Neutrophil (primary cell): ENCODE data around the gene TCP10L.

Experiments
- H3K27ac ChIP-seq: fragments of 200-600 bp; sonication (generic); 2 replicates; pipeline ENCODE4 v1.5.1; 2016; ENCODE audit warnings: mild to moderate bottlenecking, moderate library complexity
- H3K27me3 ChIP-seq: fragments of 200-600 bp; sonication (generic); 2 replicates; pipeline ENCODE4 v1.6.0; 2016; ENCODE audit warnings: mild to moderate bottlenecking
- H3K36me3 ChIP-seq: fragments of 200-600 bp; sonication (generic); 2 replicates; pipeline ENCODE4 v1.5.1; 2017
- H3K4me1 ChIP-seq, 2 experiments: fragments of 200-600 bp in 1 of 2; sonication (generic) in 1 of 2; 1 replicate in 1 of 2; 2 replicates in 1 of 2; pipeline versions ENCODE4 v1.5.1 to v1.6.1; 2013 to 2016; ENCODE audit warnings: low read depth in 1 of 2, low read length in 1 of 2, mild to moderate bottlenecking in 1 of 2, moderate library complexity in 1 of 2; ENCODE audit not compliant: control insufficient read depth in 1 of 2, insufficient read depth in 1 of 2
- H3K4me3 ChIP-seq, 2 experiments: fragments of 200-600 bp in 1 of 2; sonication (generic) in 1 of 2; 1 replicate in 1 of 2; 2 replicates in 1 of 2; pipeline ENCODE4 v1.5.1; 2013 to 2016; ENCODE audit warnings: low read depth in 1 of 2, low read length in 1 of 2, mild to moderate bottlenecking in 1 of 2, moderate library complexity in 1 of 2
- H3K9me3 ChIP-seq: fragments of 200-600 bp; sonication (generic); 2 replicates; pipeline ENCODE4 v1.5.1; 2016
- CTCF ChIP-seq: fragments of 200-600 bp; sonication (generic); IDR thresholded peaks from 2 replicates; pipeline ENCODE4 v1.5.1; 2016; ENCODE audit warnings: antibody characterized with exemption

The TCP10L gene

GRCh38 chr21:32574946-32575925, 10.1 kb downstream of the TCP10L start:
- H3K27me3 ChIP-seq: no peaks in the 10 kb centered on the region
- H3K4me1 ChIP-seq: no peaks in the 10 kb centered on the region
- no peak overlapping the region for H3K27ac ChIP-seq
- TF ChIP-seq CTCF: no peak
- H3K36me3 ChIP-seq: no peaks in the 10 kb centered on the region
- H3K9me3 ChIP-seq: no peaks in the 10 kb centered on the region
- H3K4me3 ChIP-seq: no peak overlapping the region

GRCh38 chr21:32572574-32573420, 12.5 kb downstream of the TCP10L start:
- Histone ChIP-seq H3K9me3 (no peaks in the 10 kb centered on the region), H3K36me3 (no peaks in the 10 kb centered on the region)

GRCh38 chr21:32570456-32570855, 14.9 kb downstream of the TCP10L start:
- no peak overlapping the region for H3K4me3 ChIP-seq
- H3K4me1 ChIP-seq: peaks cover 11 to 12% of the 10 kb centered on the region in 2 experiments
- no peaks in the 10 kb centered on the region for H3K36me3 ChIP-seq
- H3K27me3 ChIP-seq: peaks cover 28% of the 10 kb centered on the region
- H3K9me3 ChIP-seq: no peaks in the 10 kb centered on the region
- TF ChIP-seq CTCF: no peak
- no peak overlapping the region for H3K27ac ChIP-seq

More at GRCh38 chr21:32572574-32573420, 12.5 kb downstream of the TCP10L start:
- Histone ChIP-seq H3K4me1 (peaks cover 11 to 12% of the 10 kb centered on the region in 2 experiments), H3K27ac (no peak overlapping the region), H3K4me3 (no peak overlapping the region), H3K27me3 (peaks cover 21% of the 10 kb centered on the region)
- TF ChIP-seq CTCF: no peak

- Histone ChIP-seq H3K4me1 (peaks cover 11 to 12% of the 10 kb centered on the region in 2 experiments), H3K27ac (no peak overlapping the region), H3K9me3 (no peaks in the 10 kb centered on the region), H3K4me3 (peak overlapping the region; percentile 22 to 39), H3K27me3 (peaks cover 28% of the 10 kb centered on the region), H3K36me3 (no peaks in the 10 kb centered on the region)
- TF ChIP-seq CTCF: no peak
Measured at GRCh38 chr21:32569261-32570230, 15.8 kb downstream of the TCP10L start.

- TF ChIP-seq CTCF: no peak
- peaks cover 11 to 12% of the 10 kb centered on the region in 2 experiments for H3K4me1 ChIP-seq
- no peak overlapping the region for H3K27ac ChIP-seq
- H3K36me3 ChIP-seq: no peaks in the 10 kb centered on the region
- H3K4me3 ChIP-seq: no peak overlapping the region
- H3K27me3 ChIP-seq: peaks cover 28% of the 10 kb centered on the region
- H3K9me3 ChIP-seq: no peaks in the 10 kb centered on the region
Measured at GRCh38 chr21:32567626-32568025, 17.7 kb downstream of the TCP10L start.
